Natural killer cell (primary cell): Measurements from ENCODE around the gene SCFD2. TPM values are rescaled to one million over a fixed set of nuclear protein-coding genes. Genes with fewer than 3 reads are reported as not detected.

ENCODE experiments used
- ATAC-seq, 3 donors: fragments of 150-1000 bp in 2 of 3; fragments of 200-7000 bp in 1 of 3; cut with Tn5 transposase; 1 replicate in 1 of 3; 2 replicates in 2 of 3; pipeline ENCODE4 v1.10.0; 2021; ENCODE audit warnings: mild to moderate bottlenecking in 2 of 3, moderate library complexity in 2 of 3
- DNase-seq, 2 donors: peaks; one replicate each; pipeline versions ENCODE4 v3.0.0 to v3.0.0-alpha.2; 2013 to 2021; ENCODE audit warnings: mixed read lengths in 1 of 2
- H3K27ac ChIP-seq: one replicate; pipeline ENCODE4 v1.5.1; 2013; ENCODE audit warnings: mild to moderate bottlenecking, low read length
- H3K27me3 ChIP-seq: one replicate; pipeline ENCODE4 v1.6.1; 2013; ENCODE audit warnings: low read length; ENCODE audit not compliant: control insufficient read depth, insufficient read depth
- H3K36me3 ChIP-seq: one replicate; pipeline ENCODE4 v1.6.1; 2013; ENCODE audit warnings: low read length; ENCODE audit not compliant: control insufficient read depth, insufficient read depth
- H3K4me1 ChIP-seq: one replicate; pipeline ENCODE4 v1.6.1; 2013; ENCODE audit warnings: low read length; ENCODE audit not compliant: control insufficient read depth, insufficient read depth
- H3K4me3 ChIP-seq: one replicate; pipeline ENCODE4 v1.5.1; 2013; ENCODE audit warnings: low read length
- H3K9me3 ChIP-seq: one replicate; pipeline ENCODE4 v1.6.1; 2013; ENCODE audit warnings: low read length; ENCODE audit not compliant: control insufficient read depth, insufficient read depth
- H3K27ac Mint-ChIP-seq, 2 donors: one replicate each; pipeline ENCODE4 v1.8.0; 2022; ENCODE audit warnings: mild to moderate bottlenecking in 2 of 2, mixed read lengths in 2 of 2, moderate library complexity in 1 of 2
- H3K27me3 Mint-ChIP-seq, 2 donors: one replicate each; pipeline ENCODE4 v1.8.0; 2022; ENCODE audit warnings: low read depth in 2 of 2, mixed read lengths in 2 of 2
- H3K36me3 Mint-ChIP-seq: one replicate; pipeline ENCODE4 v1.8.0; 2022; ENCODE audit warnings: mixed read lengths
- H3K4me1 Mint-ChIP-seq, 2 donors: one replicate each; pipeline ENCODE4 v1.8.0; 2022; ENCODE audit warnings: mixed read lengths in 2 of 2
- H3K4me3 Mint-ChIP-seq: one replicate; pipeline ENCODE4 v1.8.0; 2022; ENCODE audit warnings: mild to moderate bottlenecking, moderate library complexity, mixed read lengths
- H3K9me3 Mint-ChIP-seq, 2 donors: one replicate each; pipeline ENCODE4 v1.8.0; 2022; ENCODE audit warnings: mixed read lengths in 2 of 2
- CTCF ChIP-seq: fragments of 200-600 bp; IDR thresholded peaks from one replicate; pipeline ENCODE4 v1.8.0; 2022; ENCODE audit warnings: antibody characterized with exemption
- WGBS: methylation state at CpG from one replicate; pipeline ENCODE4 v1.1.7; 2013; ENCODE audit warnings: missing lambda C conversion rate; ENCODE audit not compliant: insufficient coverage; 5-methylcytosine and 5-hydroxymethylcytosine counted together
- intact Hi-C: fragments of 100-400 bp; cut with micrococcal nuclease; formaldehyde crosslinking; loops from one replicate; pipeline ENCODE4 v1.14.2; 2022
- total RNA-seq, 4 donors: library from RNA; stranded (reverse); fragments of 120-200 nt in 1 of 4; gene quantifications; one replicate each; pipeline versions ENCODE4 v1.2.3 to v1.2.4, GENCODE V29; 2013 to 2022

The SCFD2 gene
- total RNA-seq, 3 donors from 2014 or later (not counting 1 experiment from before 2014, with no cell fraction given) = 26.4 to 29.4 (median 28.9) TPM

GRCh38 chr4:53309321-53310040 is 56.4 kb downstream of the SCFD2 start:
- no peak for TF ChIP-seq CTCF
- peaks cover 5% of the 10 kb centered on the region for H3K36me3 ChIP-seq
- WGBS = 93% methylated on average over 3 of the region's 4 CpGs
- no peak for DNase-seq
- H3K4me1 Mint-ChIP-seq = peaks cover 5 to 6% of the 10 kb centered on the region in 2 donors
- no peaks in the 10 kb centered on the region for H3K9me3 ChIP-seq
- no peak overlapping the region for H3K27ac ChIP-seq
- no peak overlapping the region for H3K27ac Mint-ChIP-seq
- no peak for ATAC-seq
- H3K4me3 Mint-ChIP-seq = no peak overlapping the region
- no peak overlapping the region for H3K4me3 ChIP-seq
- intact Hi-C loops = no loop called here
- H3K36me3 Mint-ChIP-seq = peaks cover 12% of the 10 kb centered on the region
- no peaks in the 10 kb centered on the region for H3K27me3 Mint-ChIP-seq
- peaks cover 0 to under 1% of the 10 kb centered on the region in 2 donors for H3K9me3 Mint-ChIP-seq
- no peaks in the 10 kb centered on the region for H3K4me1 ChIP-seq
- no peaks in the 10 kb centered on the region for H3K27me3 ChIP-seq

GRCh38 chr4:53307819-53308780 is 57.8 kb downstream of the SCFD2 start:
- H3K36me3 Mint-ChIP-seq = peaks cover 16% of the 10 kb centered on the region
- peaks cover 0 to 2% of the 10 kb centered on the region in 2 donors for H3K9me3 Mint-ChIP-seq
- WGBS = 44% methylated on average over 4 of the region's 4 CpGs
- H3K36me3 ChIP-seq = peaks cover 5% of the 10 kb centered on the region
- TF ChIP-seq CTCF = no peak
- no peak overlapping the region for H3K4me3 ChIP-seq
- no peak overlapping the region for H3K4me3 Mint-ChIP-seq
- no peak overlapping the region for H3K27ac Mint-ChIP-seq
- no peak overlapping the region for H3K27ac ChIP-seq
- H3K4me1 Mint-ChIP-seq = peaks cover 5 to 6% of the 10 kb centered on the region in 2 donors
- H3K27me3 ChIP-seq = no peaks in the 10 kb centered on the region
- intact Hi-C loops = no loop called here
- no peaks in the 10 kb centered on the region for H3K27me3 Mint-ChIP-seq
- H3K9me3 ChIP-seq = no peaks in the 10 kb centered on the region
- ATAC-seq = no peak
- DNase-seq = no peak
- no peaks in the 10 kb centered on the region for H3K4me1 ChIP-seq

- peaks cover 5 to 6% of the 10 kb centered on the region in 2 donors for H3K4me1 Mint-ChIP-seq
- ATAC-seq = no peak
- H3K4me1 ChIP-seq = no peaks in the 10 kb centered on the region
- H3K27ac Mint-ChIP-seq = no peak overlapping the region
- intact Hi-C loops = no loop called here
- no peaks in the 10 kb centered on the region for H3K9me3 ChIP-seq
- TF ChIP-seq CTCF = no peak
- no peaks in the 10 kb centered on the region for H3K27me3 Mint-ChIP-seq
- H3K27me3 ChIP-seq = no peaks in the 10 kb centered on the region
- no peak overlapping the region for H3K4me3 ChIP-seq
- WGBS = 97% methylated on average over 1 of the region's 1 CpG
- peaks cover 16% of the 10 kb centered on the region for H3K36me3 Mint-ChIP-seq
- H3K9me3 Mint-ChIP-seq = peaks cover 0 to 2% of the 10 kb centered on the region in 2 donors
- DNase-seq = no peak
- H3K4me3 Mint-ChIP-seq = no peak overlapping the region
- H3K27ac ChIP-seq = no peak overlapping the region
- H3K36me3 ChIP-seq = peaks cover 3% of the 10 kb centered on the region
Measured at GRCh38 chr4:53307210-53307609, 58.7 kb downstream of the SCFD2 start.
